ENCODE data around the gene ATP6V1A.

The ATP6V1A gene

GRCh38 chr3:113746548-113747282, at the start of gene ATP6V1A:
ATP6V1A (plus strand) TSS chr3:113747035; CDS start chr3:113778754, 31,719 bp downstream.
- peak within 1 kb of the TSS; percentile 93 for H3K9ac ChIP-seq (ENCODE audit: low read depth, low read length)
- H3K9me3 ChIP-seq (ENCODE audit: control insufficient read depth, insufficient read depth, low read length): no peaks in the 10 kb centered on the region
- H3K4me1 ChIP-seq (ENCODE audit: insufficient read depth, low read length): no peaks in the 10 kb centered on the region; the same call in 1 of the 2 replicates
- peaks cover 4% of the 10 kb centered on the region; the same call in 1 of the 2 replicates for H3K36me3 ChIP-seq (ENCODE audit: insufficient read depth, low read length)

GRCh38 chr3:113697500-113698090, 49.2 kb upstream of the ATP6V1A start:
- Histone ChIP-seq H3K36me3 (ENCODE audit: insufficient read depth, low read length) (no peaks in the 10 kb centered on the region), H3K9ac (ENCODE audit: low read depth, low read length) (peak overlapping the region; percentile 70), H3K9me3 (ENCODE audit: control insufficient read depth, insufficient read depth, low read length) (no peaks in the 10 kb centered on the region), H3K4me1 (ENCODE audit: insufficient read depth, low read length) (peaks cover 4% of the 10 kb centered on the region; the same call in 1 of the 2 replicates)

- H3K36me3 ChIP-seq (ENCODE audit: insufficient read depth, low read length): no peaks in the 10 kb centered on the region
- peak overlapping the region; percentile 67; the same call in 1 of the 2 replicates for H3K9ac ChIP-seq (ENCODE audit: low read depth, low read length)
- H3K4me1 ChIP-seq (ENCODE audit: insufficient read depth, low read length): peaks cover 4% of the 10 kb centered on the region; the same call in 1 of the 2 replicates
- H3K9me3 ChIP-seq (ENCODE audit: control insufficient read depth, insufficient read depth, low read length): no peaks in the 10 kb centered on the region
Measured at GRCh38 chr3:113698213-113698742, 48.6 kb upstream of the ATP6V1A start.

GRCh38 chr3:113698956-113699355, 47.9 kb upstream of the ATP6V1A start:
- Histone ChIP-seq H3K9ac (ENCODE audit: low read depth, low read length) (peak overlapping the region; percentile 67), H3K36me3 (ENCODE audit: insufficient read depth, low read length) (no peaks in the 10 kb centered on the region), H3K9me3 (ENCODE audit: control insufficient read depth, insufficient read depth, low read length) (no peaks in the 10 kb centered on the region), H3K4me1 (ENCODE audit: insufficient read depth, low read length) (peaks cover 4% of the 10 kb centered on the region; the same call in 1 of the 2 replicates)

GRCh38 chr3:113707835-113708234, 39.0 kb upstream of the ATP6V1A start:
- no peaks in the 10 kb centered on the region for H3K36me3 ChIP-seq (ENCODE audit: insufficient read depth, low read length)
- H3K9ac ChIP-seq (ENCODE audit: low read depth, low read length): no peak overlapping the region

GRCh38 chr3:113712129-113712528, 34.7 kb upstream of the ATP6V1A start:
- H3K9me3 ChIP-seq (ENCODE audit: control insufficient read depth, insufficient read depth, low read length): no peaks in the 10 kb centered on the region
- H3K36me3 ChIP-seq (ENCODE audit: insufficient read depth, low read length): no peaks in the 10 kb centered on the region; the same call in 1 of the 2 replicates
- H3K4me1 ChIP-seq (ENCODE audit: insufficient read depth, low read length): no peaks in the 10 kb centered on the region
- no peak overlapping the region for H3K9ac ChIP-seq (ENCODE audit: low read depth, low read length)

More at GRCh38 chr3:113707835-113708234, 39.0 kb upstream of the ATP6V1A start:
- H3K9me3 ChIP-seq (ENCODE audit: control insufficient read depth, insufficient read depth, low read length): no peaks in the 10 kb centered on the region
- no peaks in the 10 kb centered on the region for H3K4me1 ChIP-seq (ENCODE audit: insufficient read depth, low read length)

GRCh38 chr3:113714702-113715101, 32.1 kb upstream of the ATP6V1A start:
- Histone ChIP-seq H3K9ac (ENCODE audit: low read depth, low read length) (no peak overlapping the region), H3K36me3 (ENCODE audit: insufficient read depth, low read length) (no peaks in the 10 kb centered on the region; the same call in 1 of the 2 replicates), H3K9me3 (ENCODE audit: control insufficient read depth, insufficient read depth, low read length) (no peaks in the 10 kb centered on the region), H3K4me1 (ENCODE audit: insufficient read depth, low read length) (no peaks in the 10 kb centered on the region)

GRCh38 chr3:113717308-113717707, 29.5 kb upstream of the ATP6V1A start:
- Histone ChIP-seq H3K9ac (ENCODE audit: low read depth, low read length) (no peak overlapping the region), H3K36me3 (ENCODE audit: insufficient read depth, low read length) (peaks cover 10% of the 10 kb centered on the region; the same call in 1 of the 2 replicates), H3K9me3 (ENCODE audit: control insufficient read depth, insufficient read depth, low read length) (no peaks in the 10 kb centered on the region), H3K4me1 (ENCODE audit: insufficient read depth, low read length) (no peaks in the 10 kb centered on the region)

GRCh38 chr3:113717818-113718217, 29.0 kb upstream of the ATP6V1A start:
- Histone ChIP-seq H3K9ac (ENCODE audit: low read depth, low read length) (no peak overlapping the region), H3K4me1 (ENCODE audit: insufficient read depth, low read length) (no peaks in the 10 kb centered on the region), H3K36me3 (ENCODE audit: insufficient read depth, low read length) (peaks cover 10% of the 10 kb centered on the region; the same call in 1 of the 2 replicates), H3K9me3 (ENCODE audit: control insufficient read depth, insufficient read depth, low read length) (no peaks in the 10 kb centered on the region)

- H3K9me3 ChIP-seq (ENCODE audit: control insufficient read depth, insufficient read depth, low read length): no peaks in the 10 kb centered on the region
- peaks cover 10% of the 10 kb centered on the region; the same call in 1 of the 2 replicates for H3K36me3 ChIP-seq (ENCODE audit: insufficient read depth, low read length)
- no peak overlapping the region for H3K9ac ChIP-seq (ENCODE audit: low read depth, low read length)
- no peaks in the 10 kb centered on the region for H3K4me1 ChIP-seq (ENCODE audit: insufficient read depth, low read length)
Measured at GRCh38 chr3:113719294-113719693, 27.5 kb upstream of the ATP6V1A start.

- Histone ChIP-seq H3K9ac (ENCODE audit: low read depth, low read length) (no peak overlapping the region), H3K4me1 (ENCODE audit: insufficient read depth, low read length) (no peaks in the 10 kb centered on the region), H3K36me3 (ENCODE audit: insufficient read depth, low read length) (peaks cover 10% of the 10 kb centered on the region; the same call in 1 of the 2 replicates), H3K9me3 (ENCODE audit: control insufficient read depth, insufficient read depth, low read length) (no peaks in the 10 kb centered on the region)
Measured at GRCh38 chr3:113719758-113720157, 27.1 kb upstream of the ATP6V1A start.

GRCh38 chr3:113721636-113722035, 25.2 kb upstream of the ATP6V1A start:
- no peaks in the 10 kb centered on the region for H3K9me3 ChIP-seq (ENCODE audit: control insufficient read depth, insufficient read depth, low read length)
- no peak overlapping the region for H3K9ac ChIP-seq (ENCODE audit: low read depth, low read length)
- H3K4me1 ChIP-seq (ENCODE audit: insufficient read depth, low read length): no peaks in the 10 kb centered on the region
- peaks cover 10% of the 10 kb centered on the region; the same call in 1 of the 2 replicates for H3K36me3 ChIP-seq (ENCODE audit: insufficient read depth, low read length)

GRCh38 chr3:113728661-113729060, 18.2 kb upstream of the ATP6V1A start:
- no peaks in the 10 kb centered on the region for H3K9me3 ChIP-seq (ENCODE audit: control insufficient read depth, insufficient read depth, low read length)
- H3K9ac ChIP-seq (ENCODE audit: low read depth, low read length): no peak overlapping the region
- no peaks in the 10 kb centered on the region; the same call in 1 of the 2 replicates for H3K36me3 ChIP-seq (ENCODE audit: insufficient read depth, low read length)
- H3K4me1 ChIP-seq (ENCODE audit: insufficient read depth, low read length): no peaks in the 10 kb centered on the region

GRCh38 chr3:113730550-113730949, 16.3 kb upstream of the ATP6V1A start:
- Histone ChIP-seq H3K4me1 (ENCODE audit: insufficient read depth, low read length) (no peaks in the 10 kb centered on the region), H3K9me3 (ENCODE audit: control insufficient read depth, insufficient read depth, low read length) (no peaks in the 10 kb centered on the region), H3K36me3 (ENCODE audit: insufficient read depth, low read length) (no peaks in the 10 kb centered on the region), H3K9ac (ENCODE audit: low read depth, low read length) (no peak overlapping the region)
